ENCODE measurements around the gene MCUB.

Gene MCUB

DNA sequence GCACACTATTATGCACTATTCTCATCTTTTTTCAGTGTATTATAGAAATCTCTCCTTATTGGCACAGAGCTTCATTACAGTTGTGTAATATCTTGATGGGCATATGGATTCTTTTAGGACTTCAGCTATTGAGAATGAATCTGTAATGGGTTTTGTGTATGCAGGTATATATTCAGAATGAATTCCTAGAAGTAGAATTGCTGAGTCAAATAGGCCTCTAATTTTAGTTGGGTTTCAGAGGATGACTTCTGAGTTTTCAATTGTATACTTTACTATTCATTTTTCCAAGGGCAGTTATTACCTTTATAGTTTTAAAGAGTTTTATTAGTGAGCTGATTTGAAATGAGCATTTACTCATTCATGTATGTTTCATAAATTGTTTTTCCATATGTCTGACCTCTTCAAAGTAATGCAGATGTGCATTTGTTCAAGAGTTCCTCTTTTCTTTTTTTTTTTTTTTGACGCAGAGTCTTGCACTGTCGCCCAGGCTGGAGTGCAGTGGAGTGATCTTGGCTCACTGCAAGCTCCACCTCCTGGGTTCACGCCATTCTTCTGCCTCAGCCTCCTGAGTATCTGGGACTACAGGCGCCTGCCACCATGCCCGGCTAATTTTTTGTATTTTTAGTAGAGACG is 123.7 kb downstream of the MCUB start:
- DNase-seq = no peak

DNA sequence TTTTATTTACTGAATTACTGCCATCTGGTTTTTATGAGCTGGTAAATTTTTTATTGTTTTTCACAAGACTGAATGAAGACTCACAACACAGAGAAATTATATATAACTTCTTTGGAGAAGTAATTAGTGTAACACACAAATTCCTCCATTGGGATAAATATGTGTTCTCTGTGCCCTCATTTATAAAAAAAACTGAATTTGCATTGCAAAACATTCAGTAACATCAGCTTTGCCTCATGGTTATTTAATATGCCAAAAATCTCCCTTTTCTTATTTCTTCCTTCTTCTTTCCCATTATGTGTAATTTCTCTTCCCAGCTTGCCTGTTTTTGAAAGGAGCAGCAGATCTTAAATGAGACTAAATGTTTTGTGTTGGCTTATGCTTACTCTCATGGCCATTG is 124.7 kb downstream of the MCUB start:
- DNase-seq = no peak

DNA sequence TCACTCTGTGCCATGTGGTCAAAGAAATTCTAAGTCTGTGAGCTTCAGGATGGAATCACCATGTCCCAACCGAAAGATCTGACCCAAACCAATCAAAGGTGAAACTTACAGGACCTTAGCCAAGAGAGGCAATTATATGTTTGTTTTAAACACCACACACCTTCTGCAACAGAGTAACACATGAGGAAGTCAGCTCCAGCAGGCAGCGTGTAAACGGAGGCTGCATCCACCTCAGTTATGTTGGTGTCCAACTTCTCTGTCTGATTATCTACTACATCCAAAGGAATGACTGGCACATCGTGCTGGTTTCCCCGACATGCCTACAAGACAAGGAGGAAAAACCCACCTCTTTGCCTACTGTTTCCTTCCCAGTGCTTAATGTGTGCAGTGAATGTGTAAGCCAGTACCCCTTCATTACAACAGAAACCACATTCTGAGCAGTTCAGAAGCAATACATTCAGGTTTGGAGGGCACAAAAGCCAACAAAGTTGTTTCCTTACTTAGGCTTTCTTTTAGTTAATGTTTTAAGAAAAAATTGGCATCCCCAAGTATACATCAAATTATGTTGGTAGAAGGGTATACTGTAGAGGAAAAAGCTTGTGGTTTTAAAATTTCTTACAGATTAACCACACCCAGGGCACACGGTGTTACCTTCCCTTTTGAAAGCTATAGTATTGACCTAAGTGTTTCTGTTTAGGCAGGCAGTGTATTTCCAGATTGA is 130.8 kb downstream of the MCUB start:
- no peak for DNase-seq

DNA sequence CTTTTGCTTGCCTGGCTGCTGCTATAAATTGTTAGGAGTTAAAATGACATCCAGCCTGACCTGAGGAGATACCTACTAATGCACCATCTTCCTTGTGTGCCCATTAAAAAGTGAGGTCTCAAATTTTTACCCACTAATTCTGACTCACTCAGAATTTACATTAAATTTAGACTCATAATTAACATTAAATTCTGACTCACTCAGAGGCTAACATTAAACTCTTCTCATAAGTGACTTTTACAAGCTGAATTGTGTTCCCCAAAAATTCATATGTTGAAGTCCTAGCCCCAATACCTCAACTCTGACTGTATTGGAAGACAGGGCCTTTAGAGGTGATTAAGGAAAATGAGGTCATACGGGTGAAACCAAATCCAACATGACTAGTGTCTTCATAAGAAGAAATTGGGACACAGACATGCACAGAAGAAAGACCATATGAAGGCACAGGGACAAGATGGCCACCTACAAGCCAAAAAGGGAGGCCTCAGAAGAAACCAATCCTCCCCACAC is 131.4 kb downstream of the MCUB start:
- no peak for DNase-seq

DNA sequence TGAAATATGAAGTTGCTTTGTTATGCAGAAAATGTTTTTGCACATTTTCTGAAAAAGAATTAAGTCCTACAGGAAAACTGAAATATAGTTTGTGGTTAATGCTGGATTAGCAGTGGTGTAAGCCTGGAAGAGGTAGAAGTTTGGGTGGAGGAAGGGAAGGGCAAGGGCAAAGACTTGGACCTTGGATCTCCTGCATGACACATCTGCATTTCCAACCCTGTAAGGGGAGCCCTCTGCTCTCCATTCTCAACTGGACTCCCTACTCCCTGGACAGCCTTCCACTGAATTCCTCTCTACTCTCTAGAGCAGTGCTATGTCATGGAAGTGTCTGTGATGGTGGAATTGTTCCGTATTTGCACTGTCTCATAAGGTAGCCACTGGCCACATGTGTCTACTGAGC is 138.6 kb downstream of the MCUB start:
- no peak for DNase-seq

DNA sequence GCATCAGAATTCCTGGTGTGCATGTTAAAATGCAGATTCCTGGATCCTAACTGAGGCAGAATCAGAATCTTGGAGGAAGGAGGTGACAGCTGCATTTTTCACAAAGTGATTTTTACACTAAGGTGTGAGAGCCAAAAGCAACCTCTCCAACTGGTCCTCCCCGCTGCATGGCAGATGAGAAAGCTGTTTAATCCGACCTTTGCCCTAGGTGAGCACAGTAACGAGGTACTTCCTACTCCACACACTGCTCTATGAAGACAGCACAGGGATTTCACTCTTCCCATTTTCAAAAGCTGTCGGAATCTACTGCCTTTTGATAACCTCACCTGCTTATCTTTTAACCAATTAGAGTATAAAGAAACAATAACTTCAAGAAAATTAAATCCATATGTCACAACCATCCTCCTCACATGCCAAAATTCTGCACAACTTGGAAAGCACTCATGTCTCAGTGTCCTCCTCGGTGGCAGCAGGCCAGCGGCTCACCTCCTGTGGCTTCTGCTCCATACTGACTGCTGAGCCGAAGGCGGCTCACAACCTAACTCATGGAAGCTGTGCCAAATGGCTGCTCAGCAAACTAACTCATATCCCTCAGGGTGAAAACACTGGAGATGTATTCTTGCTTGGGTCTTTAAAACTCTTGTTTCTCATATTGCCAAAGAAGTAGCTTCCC is 139.6 kb downstream of the MCUB start:
- DNase-seq = no peak

DNA sequence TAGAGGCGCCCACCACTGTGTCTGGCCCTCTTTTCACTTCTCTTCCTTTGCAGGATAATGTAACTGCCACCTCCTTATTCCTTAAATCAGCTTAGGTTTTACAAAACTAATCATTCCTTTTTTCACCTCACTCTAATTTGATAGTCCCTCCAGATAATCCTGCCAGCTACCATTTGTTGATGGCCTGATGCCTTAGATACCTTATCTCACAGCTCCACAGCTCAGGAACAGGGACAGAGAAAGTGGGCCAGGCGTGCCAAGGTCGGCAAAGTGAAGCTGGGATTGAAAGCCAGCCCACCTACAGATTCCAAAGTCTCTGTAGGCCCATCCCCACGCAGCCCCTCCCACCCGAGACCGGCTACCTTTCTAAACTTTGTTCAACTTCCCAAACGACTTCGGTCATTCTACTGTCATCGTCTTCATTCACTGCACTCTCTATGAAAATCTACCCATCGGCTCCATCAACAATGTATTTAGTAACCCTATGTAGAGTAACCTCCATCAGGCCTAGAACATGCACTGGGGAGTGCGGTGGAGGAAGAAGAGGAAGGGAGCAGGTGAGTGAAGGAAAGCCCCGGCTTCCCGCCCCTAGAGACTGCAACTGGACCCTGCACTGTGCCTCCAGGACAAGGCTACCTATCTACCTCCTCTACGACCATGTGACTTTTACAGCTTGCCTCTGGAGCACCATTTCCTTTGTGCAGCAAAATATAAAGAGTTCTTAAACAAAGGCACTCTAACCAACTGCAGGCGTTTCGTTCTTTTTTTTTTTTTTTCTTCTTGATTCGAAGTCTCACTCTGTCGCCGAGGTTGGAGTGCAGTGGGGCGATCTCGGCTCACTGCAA is 141.7 kb downstream of the MCUB start:
- no peak for DNase-seq

DNA sequence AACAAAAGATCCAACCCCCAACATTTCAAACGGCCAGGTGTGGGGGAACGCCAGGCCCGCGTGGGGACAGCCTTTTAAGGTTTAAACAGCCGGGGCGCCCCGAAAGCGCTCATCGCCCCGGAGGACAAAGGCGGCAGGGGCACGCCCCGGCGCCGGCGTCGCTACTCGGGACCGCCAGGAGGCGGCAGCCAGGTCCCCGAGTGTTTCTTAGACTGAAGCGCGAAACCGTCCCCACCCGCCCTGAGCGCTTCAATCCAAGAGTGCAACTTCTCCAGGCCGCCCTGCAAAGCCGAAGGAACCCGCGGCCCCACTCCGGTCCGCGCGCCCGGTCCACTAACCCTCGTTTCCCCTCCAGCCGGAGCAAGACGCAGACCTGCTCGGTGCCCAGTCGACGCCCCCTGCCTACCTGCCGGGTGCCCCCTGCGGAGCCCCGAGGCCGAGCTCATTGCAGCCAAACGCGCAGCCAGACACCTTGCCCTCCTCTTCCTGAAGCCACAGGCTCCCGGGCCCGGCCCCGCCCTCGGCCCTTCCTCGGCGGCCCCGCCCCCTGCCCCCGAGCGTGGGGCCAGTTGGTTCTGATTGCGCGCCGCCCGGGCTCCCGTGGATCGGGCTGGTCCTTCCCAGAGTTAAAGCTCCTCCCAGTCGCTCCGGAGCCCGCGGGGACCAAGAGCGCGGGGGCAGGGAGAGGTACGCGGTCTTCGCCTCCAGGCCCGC is 143.1 kb downstream of the MCUB start, which contains the start of gene CASP6:
Gene CASP6, minus strand, starts transcription at position 496 of the 714 bp plus-strand sequence. Its CDS starts 50 bp downstream, at position 446.
- peak; percentile 64 to 69 for DNase-seq

DNA sequence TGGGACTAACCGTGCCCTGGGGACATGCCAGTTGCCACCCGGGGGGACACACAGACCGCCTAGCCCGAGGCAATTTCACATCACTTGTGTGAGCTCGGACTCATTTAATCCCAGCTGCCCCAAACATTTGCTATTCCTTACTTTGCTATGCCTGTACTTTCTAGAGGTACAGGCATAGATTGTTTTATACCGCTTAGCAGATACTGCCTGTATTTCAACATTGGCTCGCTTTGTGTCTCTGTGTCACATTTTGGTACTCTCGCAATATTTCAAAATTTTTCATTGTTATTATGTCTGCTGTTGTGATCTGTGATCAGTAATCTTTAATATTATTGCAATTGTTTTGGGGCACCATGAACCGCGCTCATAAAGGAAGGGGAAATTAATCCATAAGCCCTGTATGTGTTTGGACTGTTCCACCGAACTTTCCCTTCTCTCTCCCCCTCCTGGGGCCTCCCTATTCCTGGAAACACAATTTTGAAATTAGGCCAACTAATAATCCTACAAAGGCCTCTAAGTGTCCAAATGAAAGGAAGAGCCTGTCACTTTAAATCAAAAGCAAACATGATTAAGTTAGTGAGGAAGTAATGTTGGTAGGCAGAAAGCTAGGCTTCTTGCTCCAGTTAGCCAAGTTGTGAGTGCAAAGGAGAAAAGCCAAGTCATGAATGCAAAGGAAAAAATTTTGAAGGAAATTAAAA is 143.8 kb downstream of the MCUB start:
- no peak for DNase-seq

DNA sequence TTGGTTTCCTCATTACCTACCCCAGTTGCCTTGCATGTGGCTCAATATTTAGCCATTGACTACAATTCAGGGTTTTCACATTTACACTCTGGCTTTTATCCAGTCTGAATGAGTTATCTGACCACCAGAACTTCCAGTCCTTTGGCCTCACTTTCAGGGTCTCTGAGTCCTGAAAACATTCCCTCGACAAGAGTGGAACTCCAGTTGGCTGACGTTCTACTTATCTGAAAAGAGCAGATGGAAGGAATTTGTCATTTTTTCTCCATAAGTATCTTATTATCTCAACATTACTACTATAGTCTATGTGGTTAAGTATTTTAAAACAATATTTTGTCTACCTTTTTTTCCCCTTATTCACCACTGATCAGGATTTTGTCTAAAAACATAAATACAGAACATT is 148.4 kb downstream of the MCUB start:
- DNase-seq = no peak

DNA sequence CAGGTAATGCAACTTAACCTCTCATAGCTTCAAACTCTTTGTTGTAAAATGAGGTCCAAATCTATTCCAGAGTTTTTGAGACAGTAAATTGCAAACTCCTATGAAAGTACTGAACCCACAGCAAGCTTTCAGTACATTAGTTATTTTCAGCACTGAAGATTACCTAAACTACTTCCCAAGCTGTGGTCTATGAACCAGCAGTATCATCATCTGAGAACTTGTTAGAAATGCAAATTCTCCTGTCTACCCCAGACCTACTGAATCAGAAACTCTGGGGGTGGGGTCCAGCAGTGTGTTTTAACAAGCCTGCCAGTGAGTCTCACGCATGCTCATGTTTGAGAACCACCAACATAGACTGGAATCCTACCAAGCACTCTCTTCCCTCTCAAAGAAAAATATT is 148.9 kb downstream of the MCUB start:
- DNase-seq = no peak

DNA sequence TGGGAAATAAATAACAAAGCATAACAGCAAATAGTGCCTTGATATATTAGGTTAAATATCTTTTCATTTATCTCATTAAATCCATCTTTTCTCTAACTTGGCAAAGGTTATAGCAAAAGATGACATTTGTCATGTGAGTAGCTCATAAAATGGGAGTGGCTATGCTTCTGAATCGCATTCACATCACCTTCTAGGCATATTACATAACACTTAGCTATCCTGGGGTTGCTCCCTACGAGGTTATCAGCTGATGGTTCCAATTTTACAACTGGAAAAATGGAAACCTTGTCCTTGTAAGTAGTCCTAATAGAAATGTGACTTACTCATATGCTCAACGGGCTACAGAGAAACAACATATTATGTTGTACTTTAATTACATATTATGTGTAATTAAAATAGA is 153.5 kb downstream of the MCUB start:
- no peak for DNase-seq

DNA sequence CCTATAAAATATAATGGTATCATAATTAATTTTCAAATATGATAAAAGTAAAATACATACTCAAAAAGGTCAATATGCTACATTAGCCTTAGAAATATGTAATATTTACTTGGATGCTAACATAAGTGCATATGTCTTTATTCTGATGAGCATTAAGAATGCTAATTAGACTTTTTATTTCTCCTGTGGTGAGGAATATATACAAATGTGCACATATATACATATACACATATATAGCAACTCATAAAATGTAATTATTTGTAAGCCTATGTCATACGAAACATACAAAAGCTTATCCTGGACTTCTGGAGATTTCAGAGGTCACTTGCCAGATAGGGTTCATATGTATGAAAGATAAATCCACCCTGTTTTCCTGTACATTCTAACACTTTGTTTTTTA is 158.7 kb downstream of the MCUB start:
- no peak for DNase-seq

DNA sequence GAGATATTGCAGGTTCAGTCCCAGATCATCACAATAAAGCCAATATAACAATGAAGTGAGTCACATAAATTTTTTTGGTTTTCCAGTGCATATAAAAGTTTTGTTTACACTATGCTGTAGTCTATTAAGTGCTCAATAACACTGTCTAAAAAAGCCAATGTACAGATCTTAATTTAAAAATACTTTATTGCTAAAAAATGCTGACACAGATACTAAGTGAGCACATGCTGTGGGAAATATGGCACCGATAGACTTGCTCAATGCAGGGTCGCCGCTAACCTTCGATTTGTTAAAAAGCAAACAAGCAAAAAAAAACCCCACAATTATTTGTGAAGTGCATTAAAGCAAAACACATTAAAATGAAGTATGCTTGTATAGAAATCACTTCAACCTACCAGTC is 159.6 kb downstream of the MCUB start:
- DNase-seq = no peak

DNA sequence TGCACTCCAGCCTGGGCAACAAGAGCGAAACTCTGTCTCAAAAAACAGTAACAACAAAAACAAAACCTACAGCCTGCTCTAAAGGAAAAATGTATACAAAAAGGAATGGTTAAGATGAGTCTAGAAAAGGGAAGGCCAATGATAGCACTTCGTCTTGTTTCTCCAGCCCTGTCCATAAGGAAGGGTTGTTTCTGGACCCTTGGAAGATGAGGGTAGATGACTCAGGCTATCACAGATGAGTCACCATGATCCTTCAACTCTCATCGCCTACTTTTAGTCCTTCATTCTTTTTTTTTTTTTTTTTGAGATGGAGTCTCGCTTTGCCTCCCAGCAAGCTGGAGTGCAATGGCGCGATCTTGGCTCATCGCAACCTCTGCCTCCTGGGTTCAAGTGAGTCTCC is 161.0 kb downstream of the MCUB start:
- DNase-seq = no peak

DNA sequence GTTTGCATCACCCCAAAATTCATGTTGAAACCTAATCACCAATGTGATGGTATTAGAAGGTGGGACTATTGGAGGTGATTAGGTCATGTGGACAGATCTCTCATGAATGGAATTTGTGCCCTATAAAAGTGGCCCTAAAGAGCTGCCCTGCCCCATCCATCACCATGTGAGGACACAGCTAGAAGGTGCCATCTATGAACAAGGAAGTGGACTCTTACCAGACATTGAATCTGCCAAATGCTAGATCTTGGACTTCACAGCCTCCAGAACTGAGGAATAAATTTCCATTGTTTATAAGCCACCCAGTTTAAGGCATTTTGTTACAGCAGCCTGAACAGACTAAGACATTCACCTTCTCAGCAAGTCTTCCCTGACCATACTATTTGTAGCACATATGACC is 162.3 kb downstream of the MCUB start:
- DNase-seq = no peak

DNA sequence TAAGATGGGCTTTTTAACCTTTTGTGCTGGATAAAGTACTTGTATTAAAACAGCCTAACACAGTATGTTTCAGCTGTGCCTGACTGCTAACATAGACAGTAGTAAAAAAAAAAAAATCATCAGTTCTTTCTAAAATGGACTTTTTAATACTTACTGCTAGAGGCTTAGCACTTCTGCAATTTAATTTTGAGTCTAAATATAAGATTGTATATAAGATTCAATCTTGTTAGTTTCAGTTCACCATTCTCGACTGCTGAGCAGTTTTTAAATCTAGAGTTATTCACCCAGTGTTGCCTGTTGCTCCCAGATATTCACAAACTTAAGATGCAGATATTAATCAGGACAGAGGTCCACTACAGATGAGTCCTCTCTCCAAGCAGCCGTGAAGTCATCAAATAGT is 163.1 kb downstream of the MCUB start:
- no peak for DNase-seq

DNA sequence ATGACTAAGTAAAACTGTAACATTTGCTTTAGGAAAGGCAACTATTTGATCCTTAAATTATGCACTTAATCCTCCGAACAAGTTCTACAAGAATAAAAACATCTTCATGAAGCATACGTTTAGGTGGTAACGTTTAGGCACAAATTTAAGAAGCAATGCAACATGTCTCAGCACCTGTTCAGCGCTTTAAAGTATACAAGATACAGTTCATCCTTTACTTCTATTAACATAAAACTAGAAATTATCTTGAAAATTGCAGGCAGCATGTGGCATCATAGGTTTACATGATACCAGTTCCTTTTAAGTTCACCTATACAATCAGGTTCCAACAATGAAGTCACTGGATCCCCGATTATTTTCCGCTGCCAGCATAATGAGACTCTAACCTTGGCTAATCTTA is 168.3 kb downstream of the MCUB start:
- DNase-seq = no peak

DNA sequence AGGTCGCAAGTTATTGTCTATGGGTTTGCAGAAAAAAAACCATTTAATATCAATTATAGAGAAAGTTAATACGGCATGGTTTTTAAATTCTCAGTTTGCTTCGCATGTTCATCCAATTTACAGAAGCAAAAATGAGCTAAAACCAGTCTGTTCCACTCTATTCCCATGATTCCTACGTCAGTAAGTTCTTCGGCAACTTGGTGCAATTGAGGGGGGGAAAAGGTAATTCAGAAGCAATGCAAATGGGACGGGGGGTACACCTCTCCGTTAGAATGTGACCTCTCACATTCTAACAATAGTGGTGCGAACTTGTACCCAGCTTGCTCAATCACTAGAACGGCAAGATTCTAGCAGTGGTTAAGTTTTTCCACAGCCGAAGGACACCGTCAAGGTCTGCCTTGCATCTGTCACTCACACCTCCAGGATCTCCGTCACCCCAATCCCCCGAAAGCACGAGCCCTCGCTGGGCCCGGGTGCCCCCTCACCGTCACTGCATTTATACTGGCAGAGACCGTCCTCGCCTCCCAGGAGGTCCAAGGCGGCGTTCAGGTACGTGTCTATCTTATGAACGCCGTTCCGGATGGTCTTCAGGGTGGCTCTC is 169.2 kb downstream of the MCUB start:
- DNase-seq = peak in 1 of 2 experiments; percentile 34

DNA sequence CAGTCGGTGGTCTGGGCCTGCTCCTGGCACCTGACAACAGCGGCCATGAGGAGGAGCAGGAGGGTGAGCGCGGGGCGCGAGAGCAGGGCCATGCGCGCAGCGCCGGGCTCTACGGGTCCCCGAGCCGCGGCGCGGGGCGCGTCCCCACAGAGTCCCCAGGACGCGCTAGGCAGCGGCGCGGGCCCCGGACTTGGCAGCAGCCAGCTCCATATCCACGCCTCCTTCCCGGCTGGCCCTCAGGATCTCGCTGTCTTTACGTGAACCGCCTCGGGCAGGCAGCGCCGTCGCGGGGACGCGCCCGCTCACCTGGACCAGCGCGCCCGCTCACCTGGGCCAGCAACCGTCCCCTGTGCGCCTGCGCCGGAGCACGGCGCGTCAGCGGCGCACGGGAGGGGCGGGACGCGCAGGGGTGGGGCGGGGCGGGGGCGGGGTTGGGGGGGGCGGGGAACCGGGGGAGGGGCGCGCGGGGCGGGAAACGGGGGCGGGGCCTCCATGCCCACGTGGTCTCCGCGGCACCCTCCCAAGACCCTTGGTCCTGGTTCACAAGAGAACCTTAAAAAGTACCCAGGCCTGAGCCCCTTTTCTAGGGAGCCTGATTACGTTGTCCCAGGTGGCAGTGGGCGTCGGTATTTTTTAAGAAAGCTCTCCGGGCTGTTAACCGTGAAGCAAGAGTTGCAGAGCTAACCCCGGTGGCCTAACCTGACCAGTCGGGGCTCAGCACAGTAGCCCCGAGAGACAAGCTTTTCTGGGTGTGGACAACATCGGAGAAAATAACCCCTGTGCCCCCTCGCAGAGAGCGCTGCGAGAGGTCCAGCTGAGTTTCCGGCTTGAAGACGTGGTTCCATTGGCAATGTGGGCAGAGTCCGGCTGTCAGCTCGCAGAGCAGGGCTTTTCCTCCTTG is 169.9 kb downstream of the MCUB start, which contains the start of gene PLA2G12A:
Gene PLA2G12A, minus strand, starts transcription at position 353 of the 901 bp plus-strand sequence. Its CDS starts 261 bp downstream, at position 92.
- peak; percentile 64 to 71 for DNase-seq

All from activated CD4-positive, alpha-beta T cell treated with anti-CD3 and anti-CD28 coated beads, Interleukin-2, amount 50 U/mL, for 4 hours (primary cell).